ENCODE data around the gene ARL8B.

Gene ARL8B

DNA sequence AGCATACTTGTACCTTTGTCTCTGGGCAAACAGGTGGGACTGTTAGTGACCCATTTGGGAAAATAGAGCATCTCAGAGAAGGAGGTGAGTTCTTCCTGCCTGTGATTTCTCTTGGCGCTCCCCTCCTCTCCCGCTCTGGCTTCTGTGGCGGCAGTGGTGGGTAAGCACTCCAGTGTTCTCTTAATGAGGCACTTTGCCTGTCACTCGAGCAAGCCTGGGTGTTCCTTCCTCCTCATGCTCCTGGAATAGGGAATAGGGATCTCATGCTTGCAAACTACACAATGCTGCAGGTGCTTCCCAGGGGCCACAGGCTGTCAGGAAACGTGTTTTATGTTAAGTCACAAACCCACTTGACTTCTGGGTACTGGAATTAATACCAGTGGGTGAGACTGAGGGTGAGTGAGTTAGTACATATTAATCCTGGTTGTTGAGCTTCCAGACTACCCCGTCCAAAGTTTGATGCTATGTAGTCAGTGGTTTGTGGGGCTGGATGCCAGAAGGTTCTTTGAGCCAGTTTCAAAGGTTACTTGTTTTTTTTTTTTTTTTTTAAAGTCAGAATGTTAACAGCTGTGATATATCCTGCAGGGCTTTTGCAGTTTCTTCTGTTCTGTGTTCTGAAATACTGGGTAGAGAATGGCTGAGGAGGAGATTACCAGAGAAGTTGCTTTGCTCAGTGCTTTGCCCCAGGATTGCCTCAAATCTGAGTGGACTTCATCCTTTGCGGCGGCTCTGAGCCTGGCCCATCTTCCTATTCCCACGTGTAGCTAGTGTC is 95.9 kb downstream of the ARL8B start:
- H3K9ac ChIP-seq: no peak overlapping the region
- no peak for TF ChIP-seq CTCF (IDR thresholded peaks at IDR 0.05)
- H3K4me3 ChIP-seq (ENCODE audit: low read depth, low read length): no peak overlapping the region
- H3K27ac ChIP-seq: no peak overlapping the region
- no peaks in the 10 kb centered on the region for H3K4me1 ChIP-seq
- H2AFZ ChIP-seq: no peak overlapping the region
- no peak overlapping the region for H3K4me2 ChIP-seq (ENCODE audit: low read length)
- no peaks in the 10 kb centered on the region for H3K27me3 ChIP-seq (ENCODE audit: control insufficient read depth, insufficient read depth, low read length)
- H3K36me3 ChIP-seq (ENCODE audit: control insufficient read depth, insufficient read depth, low read length): no peaks in the 10 kb centered on the region
- no peaks in the 10 kb centered on the region for H3K9me3 ChIP-seq (ENCODE audit: control insufficient read depth, low read length)
- no peaks in the 10 kb centered on the region for H3K79me2 ChIP-seq

GRCh38 chr3:5218815-5219214 is 96.7 kb downstream of the ARL8B start:
- Histone ChIP-seq H3K9me3 (ENCODE audit: control insufficient read depth, low read length) (no peaks in the 10 kb centered on the region), H3K27me3 (ENCODE audit: control insufficient read depth, insufficient read depth, low read length) (no peaks in the 10 kb centered on the region), H3K4me1 (no peaks in the 10 kb centered on the region), H3K4me3 (ENCODE audit: low read depth, low read length) (no peak overlapping the region), H3K36me3 (ENCODE audit: control insufficient read depth, insufficient read depth, low read length) (no peaks in the 10 kb centered on the region), H3K27ac (no peak overlapping the region), H2AFZ (no peak overlapping the region), H3K4me2 (ENCODE audit: low read length) (no peak overlapping the region), H3K79me2 (no peaks in the 10 kb centered on the region), H3K9ac (no peak overlapping the region)
- no peak for TF ChIP-seq CTCF (IDR thresholded peaks at IDR 0.05)

GRCh38 chr3:5219216-5219615 is 97.1 kb downstream of the ARL8B start:
- H3K27me3 ChIP-seq (ENCODE audit: control insufficient read depth, insufficient read depth, low read length): no peaks in the 10 kb centered on the region
- no peaks in the 10 kb centered on the region for H3K36me3 ChIP-seq (ENCODE audit: control insufficient read depth, insufficient read depth, low read length)
- no peak for TF ChIP-seq CTCF (IDR thresholded peaks at IDR 0.05)
- no peak overlapping the region for H3K9ac ChIP-seq
- no peaks in the 10 kb centered on the region for H3K79me2 ChIP-seq
- H2AFZ ChIP-seq: no peak overlapping the region
- H3K4me2 ChIP-seq (ENCODE audit: low read length): no peak overlapping the region
- H3K4me3 ChIP-seq (ENCODE audit: low read depth, low read length): no peak overlapping the region
- no peaks in the 10 kb centered on the region for H3K9me3 ChIP-seq (ENCODE audit: control insufficient read depth, low read length)
- H3K4me1 ChIP-seq: no peaks in the 10 kb centered on the region
- no peak overlapping the region for H3K27ac ChIP-seq

- H3K36me3 ChIP-seq (ENCODE audit: control insufficient read depth, insufficient read depth, low read length): no peaks in the 10 kb centered on the region
- no peaks in the 10 kb centered on the region for H3K27me3 ChIP-seq (ENCODE audit: control insufficient read depth, insufficient read depth, low read length)
- H3K9ac ChIP-seq: no peak overlapping the region
- no peaks in the 10 kb centered on the region for H3K9me3 ChIP-seq (ENCODE audit: control insufficient read depth, low read length)
- no peak overlapping the region for H2AFZ ChIP-seq
- H3K4me2 ChIP-seq (ENCODE audit: low read length): no peak overlapping the region
- H3K27ac ChIP-seq: no peak overlapping the region
- H3K79me2 ChIP-seq: no peaks in the 10 kb centered on the region
- TF ChIP-seq CTCF (IDR thresholded peaks at IDR 0.05): no peak
- H3K4me1 ChIP-seq: no peaks in the 10 kb centered on the region
- no peak overlapping the region for H3K4me3 ChIP-seq (ENCODE audit: low read depth, low read length)
Observed at GRCh38 chr3:5220193-5220592, 98.1 kb downstream of the ARL8B start.

Data from parathyroid adenoma (tissue), 2 donors.